Measurements from ENCODE around the gene PRR33. TPM values are rescaled to one million over a fixed set of nuclear protein-coding genes. Genes with fewer than 3 reads are reported as not detected.

Gene PRR33
- total RNA-seq, 1 experiment from 2014 or later: not detected

DNA sequence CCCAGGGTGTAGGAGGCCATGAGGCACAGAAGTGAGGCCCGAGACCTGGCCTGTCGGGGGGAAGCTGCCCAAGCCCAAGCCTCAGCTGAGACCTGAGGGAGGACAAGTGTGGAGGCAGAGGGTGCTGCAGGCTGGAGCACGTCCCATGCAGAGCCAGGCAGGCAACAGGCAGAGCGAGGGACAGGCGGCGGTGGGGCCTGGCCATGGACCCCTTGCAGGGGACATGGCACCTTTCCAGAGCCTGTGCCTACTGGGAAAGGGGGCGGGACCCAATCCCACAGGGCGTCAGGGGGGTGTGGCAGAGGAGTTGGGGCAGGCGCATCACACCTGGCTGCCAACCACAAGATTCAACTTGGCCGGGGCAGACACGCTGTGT lies 48.6 kb downstream of the PRR33 start:
- H3K36me3 ChIP-seq (ENCODE audit: control insufficient read depth, insufficient read depth, low read length): no peaks in the 10 kb centered on the region
- CTCF ChIA-PET: interaction anchor here (2.3 kb wide), 1 partner anchor 10 kb away, joined by 8 read pairs; no protein-coding TSS in a partner anchor
- H3K4me3 ChIP-seq (ENCODE audit: low read depth in 2 of 2, low read length in 2 of 2): no peak overlapping the region
- no peak overlapping the region for H3K27ac ChIP-seq (ENCODE audit: low read length)
- H3K9me3 ChIP-seq (ENCODE audit: control insufficient read depth, insufficient read depth, low read depth, low read length): no peaks in the 10 kb centered on the region
- in situ Hi-C loops (cut with HindIII; ENCODE audit: low pct_unique_long_range_greater_than_20kb, low sequenced_read_pairs): no loop called here
- POLR2A ChIA-PET: no interaction called here
- no peak for TF ChIP-seq TCF7L2 (IDR thresholded peaks at IDR 0.05; ENCODE audit: low read depth, low read length)
- BruUV-seq (replicated peaks): no TSS peak
- H3K27me3 ChIP-seq (ENCODE audit: control insufficient read depth, insufficient read depth, low read length): no peaks in the 10 kb centered on the region
- ATAC-seq (no peak), DNase-seq (ENCODE audit: low read depth, low spot score) (no peak)
- intact Hi-C loops (cut with micrococcal nuclease; ENCODE audit: unreplicated experiment): no loop called here
- peaks cover 12% of the 10 kb centered on the region for H3K4me1 ChIP-seq (ENCODE audit: control insufficient read depth, insufficient read depth, low read length)

DNA sequence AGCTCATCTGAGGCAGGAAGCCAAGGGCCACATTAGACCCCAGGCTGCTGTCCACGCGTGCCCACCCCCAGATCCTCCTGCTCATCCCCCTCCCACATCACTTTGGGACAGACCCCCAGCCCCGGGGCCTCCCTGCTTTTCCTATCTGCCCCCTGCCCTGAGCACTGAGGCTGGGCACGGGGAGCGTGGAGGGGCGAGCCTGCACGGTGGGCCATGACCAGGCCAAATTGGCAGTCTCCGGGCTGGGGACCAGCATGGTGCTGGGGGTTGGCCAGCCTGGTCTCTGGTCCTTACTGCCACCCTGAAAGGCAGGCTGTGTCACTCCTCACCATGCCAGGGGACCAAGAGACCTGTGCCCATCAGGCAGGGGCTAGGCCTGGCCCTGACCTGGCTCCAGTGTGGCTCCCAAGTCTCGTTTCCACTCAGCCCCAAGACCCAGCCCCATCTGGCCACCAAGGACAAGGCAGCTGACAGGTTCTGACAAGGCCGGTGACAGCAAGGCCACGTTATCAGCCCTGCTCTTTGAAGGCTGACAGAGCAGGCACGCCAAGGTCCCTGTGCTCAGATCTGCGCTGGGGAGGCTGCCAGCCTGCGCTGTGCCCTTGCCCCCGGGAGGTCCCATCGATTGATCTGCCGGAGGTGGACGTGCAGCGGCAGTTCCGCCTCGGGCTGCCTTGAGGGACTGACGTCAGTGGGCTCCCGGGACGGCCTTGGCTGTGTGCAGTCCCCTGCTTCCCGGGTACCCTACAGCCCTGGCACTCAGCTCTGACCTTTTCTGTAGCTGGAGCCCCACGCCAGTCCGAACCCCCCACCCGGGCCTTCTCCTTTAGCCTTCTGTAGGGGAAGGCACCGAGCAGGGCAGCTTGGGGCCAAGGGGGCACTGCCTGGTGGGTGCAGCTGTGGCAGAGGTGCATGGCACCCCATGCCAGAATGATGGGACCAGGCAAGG lies 49.3 kb downstream of the PRR33 start:
- ATAC-seq: no peak
- POLR2A ChIA-PET: no interaction called here
- CTCF ChIA-PET: interaction anchor here (0.6 to 2.3 kb wide), 5 partner anchors 9 to 309 kb away, joined by 3 to 8 read pairs (median 3); no protein-coding TSS in a partner anchor
- Histone ChIP-seq H3K27ac (ENCODE audit: low read length) (no peak overlapping the region), H3K4me1 (ENCODE audit: control insufficient read depth, insufficient read depth, low read length) (peaks cover 16% of the 10 kb centered on the region), H3K4me3 (ENCODE audit: low read depth in 2 of 2, low read length in 2 of 2) (no peak overlapping the region), H3K36me3 (ENCODE audit: control insufficient read depth, insufficient read depth, low read length) (no peaks in the 10 kb centered on the region), H3K27me3 (ENCODE audit: control insufficient read depth, insufficient read depth, low read length) (no peaks in the 10 kb centered on the region), H3K9me3 (ENCODE audit: control insufficient read depth, insufficient read depth, low read depth, low read length) (no peaks in the 10 kb centered on the region)
- no TSS peak for BruUV-seq (replicated peaks)
- TF ChIP-seq SIN3A (IDR thresholded peaks at IDR 0.05; ENCODE audit: borderline replicate concordance, insufficient read depth, low read depth, low read length) (no peak), TCF7L2 (IDR thresholded peaks at IDR 0.05; ENCODE audit: low read depth, low read length) (no peak), POLR2AphosphoS5 (IDR thresholded peaks at IDR 0.05; ENCODE audit: low read depth, low read length) (no peak)
- TF ChIP-seq, protein P1, sequence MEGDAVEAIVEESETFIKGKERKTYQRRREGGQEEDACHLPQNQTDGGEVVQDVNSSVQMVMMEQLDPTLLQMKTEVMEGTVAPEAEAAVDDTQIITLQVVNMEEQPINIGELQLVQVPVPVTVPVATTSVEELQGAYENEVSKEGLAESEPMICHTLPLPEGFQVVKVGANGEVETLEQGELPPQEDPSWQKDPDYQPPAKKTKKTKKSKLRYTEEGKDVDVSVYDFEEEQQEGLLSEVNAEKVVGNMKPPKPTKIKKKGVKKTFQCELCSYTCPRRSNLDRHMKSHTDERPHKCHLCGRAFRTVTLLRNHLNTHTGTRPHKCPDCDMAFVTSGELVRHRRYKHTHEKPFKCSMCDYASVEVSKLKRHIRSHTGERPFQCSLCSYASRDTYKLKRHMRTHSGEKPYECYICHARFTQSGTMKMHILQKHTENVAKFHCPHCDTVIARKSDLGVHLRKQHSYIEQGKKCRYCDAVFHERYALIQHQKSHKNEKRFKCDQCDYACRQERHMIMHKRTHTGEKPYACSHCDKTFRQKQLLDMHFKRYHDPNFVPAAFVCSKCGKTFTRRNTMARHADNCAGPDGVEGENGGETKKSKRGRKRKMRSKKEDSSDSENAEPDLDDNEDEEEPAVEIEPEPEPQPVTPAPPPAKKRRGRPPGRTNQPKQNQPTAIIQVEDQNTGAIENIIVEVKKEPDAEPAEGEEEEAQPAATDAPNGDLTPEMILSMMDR (IDR thresholded peaks at IDR 0.05): no peak
- TF ChIP-seq, protein P2, sequence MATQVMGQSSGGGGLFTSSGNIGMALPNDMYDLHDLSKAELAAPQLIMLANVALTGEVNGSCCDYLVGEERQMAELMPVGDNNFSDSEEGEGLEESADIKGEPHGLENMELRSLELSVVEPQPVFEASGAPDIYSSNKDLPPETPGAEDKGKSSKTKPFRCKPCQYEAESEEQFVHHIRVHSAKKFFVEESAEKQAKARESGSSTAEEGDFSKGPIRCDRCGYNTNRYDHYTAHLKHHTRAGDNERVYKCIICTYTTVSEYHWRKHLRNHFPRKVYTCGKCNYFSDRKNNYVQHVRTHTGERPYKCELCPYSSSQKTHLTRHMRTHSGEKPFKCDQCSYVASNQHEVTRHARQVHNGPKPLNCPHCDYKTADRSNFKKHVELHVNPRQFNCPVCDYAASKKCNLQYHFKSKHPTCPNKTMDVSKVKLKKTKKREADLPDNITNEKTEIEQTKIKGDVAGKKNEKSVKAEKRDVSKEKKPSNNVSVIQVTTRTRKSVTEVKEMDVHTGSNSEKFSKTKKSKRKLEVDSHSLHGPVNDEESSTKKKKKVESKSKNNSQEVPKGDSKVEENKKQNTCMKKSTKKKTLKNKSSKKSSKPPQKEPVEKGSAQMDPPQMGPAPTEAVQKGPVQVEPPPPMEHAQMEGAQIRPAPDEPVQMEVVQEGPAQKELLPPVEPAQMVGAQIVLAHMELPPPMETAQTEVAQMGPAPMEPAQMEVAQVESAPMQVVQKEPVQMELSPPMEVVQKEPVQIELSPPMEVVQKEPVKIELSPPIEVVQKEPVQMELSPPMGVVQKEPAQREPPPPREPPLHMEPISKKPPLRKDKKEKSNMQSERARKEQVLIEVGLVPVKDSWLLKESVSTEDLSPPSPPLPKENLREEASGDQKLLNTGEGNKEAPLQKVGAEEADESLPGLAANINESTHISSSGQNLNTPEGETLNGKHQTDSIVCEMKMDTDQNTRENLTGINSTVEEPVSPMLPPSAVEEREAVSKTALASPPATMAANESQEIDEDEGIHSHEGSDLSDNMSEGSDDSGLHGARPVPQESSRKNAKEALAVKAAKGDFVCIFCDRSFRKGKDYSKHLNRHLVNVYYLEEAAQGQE (IDR thresholded peaks at IDR 0.05; ENCODE audit: insufficient read depth in 1 of 2, low read depth in 2 of 2, low read length in 1 of 2): no peak
- in situ Hi-C loops (cut with HindIII; ENCODE audit: low pct_unique_long_range_greater_than_20kb, low sequenced_read_pairs) (no loop called here), intact Hi-C loops (cut with micrococcal nuclease; ENCODE audit: unreplicated experiment) (no loop called here)
- DNase-seq (ENCODE audit: low read depth, low spot score): no peak

Measured in Panc1 (cell line).